ENCODE data around the gene ATRX.

DNA sequence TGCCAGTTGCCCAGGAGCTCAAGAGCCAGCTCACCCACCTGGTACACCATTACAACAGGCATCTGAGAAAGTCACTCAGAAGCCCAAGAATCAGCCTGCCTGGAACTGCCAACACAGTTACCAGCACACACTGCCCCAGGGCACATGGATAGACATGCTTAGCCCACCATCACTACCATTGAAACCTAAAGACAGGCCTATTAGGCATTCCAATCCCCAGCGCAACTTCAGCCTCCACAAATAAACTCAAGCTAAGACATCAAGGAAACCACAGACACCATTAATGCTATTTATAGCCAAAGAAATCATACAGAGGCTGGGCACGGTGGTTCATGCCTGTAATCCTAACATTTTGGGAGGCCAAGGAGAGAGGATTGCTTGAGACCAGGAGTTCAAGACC, 42.3 kb downstream of the ATRX start:
- TF ChIP-seq EZH2 (IDR thresholded peaks at IDR 0.05; ENCODE audit: low read depth, unreplicated experiment) (no peak), POLR2AphosphoS5 (IDR thresholded peaks at IDR 0.05; ENCODE audit: low read depth) (no peak), EZH2phosphoT487 (IDR thresholded peaks at IDR 0.05; ENCODE audit: unreplicated experiment) (no peak), CREB1 (CRISPR knock-in tag; IDR thresholded peaks at IDR 0.05; ENCODE audit: low read depth) (no peak), ZNF331 (CRISPR knock-in tag; IDR thresholded peaks at IDR 0.05; ENCODE audit: low read depth) (no peak), STAT1 (IDR thresholded peaks at IDR 0.05; ENCODE audit: unreplicated experiment) (no peak), JUNB (IDR thresholded peaks at IDR 0.05; ENCODE audit: unreplicated experiment) (no peak), ZNF114 (CRISPR knock-in tag; IDR thresholded peaks at IDR 0.05) (no peak)
- TF ChIP-seq, protein P1, sequence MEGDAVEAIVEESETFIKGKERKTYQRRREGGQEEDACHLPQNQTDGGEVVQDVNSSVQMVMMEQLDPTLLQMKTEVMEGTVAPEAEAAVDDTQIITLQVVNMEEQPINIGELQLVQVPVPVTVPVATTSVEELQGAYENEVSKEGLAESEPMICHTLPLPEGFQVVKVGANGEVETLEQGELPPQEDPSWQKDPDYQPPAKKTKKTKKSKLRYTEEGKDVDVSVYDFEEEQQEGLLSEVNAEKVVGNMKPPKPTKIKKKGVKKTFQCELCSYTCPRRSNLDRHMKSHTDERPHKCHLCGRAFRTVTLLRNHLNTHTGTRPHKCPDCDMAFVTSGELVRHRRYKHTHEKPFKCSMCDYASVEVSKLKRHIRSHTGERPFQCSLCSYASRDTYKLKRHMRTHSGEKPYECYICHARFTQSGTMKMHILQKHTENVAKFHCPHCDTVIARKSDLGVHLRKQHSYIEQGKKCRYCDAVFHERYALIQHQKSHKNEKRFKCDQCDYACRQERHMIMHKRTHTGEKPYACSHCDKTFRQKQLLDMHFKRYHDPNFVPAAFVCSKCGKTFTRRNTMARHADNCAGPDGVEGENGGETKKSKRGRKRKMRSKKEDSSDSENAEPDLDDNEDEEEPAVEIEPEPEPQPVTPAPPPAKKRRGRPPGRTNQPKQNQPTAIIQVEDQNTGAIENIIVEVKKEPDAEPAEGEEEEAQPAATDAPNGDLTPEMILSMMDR (conservative IDR thresholded peaks at IDR 0.05; ENCODE audit: low read depth in 2 of 2) = no peak
- TF ChIP-seq, protein P2, sequence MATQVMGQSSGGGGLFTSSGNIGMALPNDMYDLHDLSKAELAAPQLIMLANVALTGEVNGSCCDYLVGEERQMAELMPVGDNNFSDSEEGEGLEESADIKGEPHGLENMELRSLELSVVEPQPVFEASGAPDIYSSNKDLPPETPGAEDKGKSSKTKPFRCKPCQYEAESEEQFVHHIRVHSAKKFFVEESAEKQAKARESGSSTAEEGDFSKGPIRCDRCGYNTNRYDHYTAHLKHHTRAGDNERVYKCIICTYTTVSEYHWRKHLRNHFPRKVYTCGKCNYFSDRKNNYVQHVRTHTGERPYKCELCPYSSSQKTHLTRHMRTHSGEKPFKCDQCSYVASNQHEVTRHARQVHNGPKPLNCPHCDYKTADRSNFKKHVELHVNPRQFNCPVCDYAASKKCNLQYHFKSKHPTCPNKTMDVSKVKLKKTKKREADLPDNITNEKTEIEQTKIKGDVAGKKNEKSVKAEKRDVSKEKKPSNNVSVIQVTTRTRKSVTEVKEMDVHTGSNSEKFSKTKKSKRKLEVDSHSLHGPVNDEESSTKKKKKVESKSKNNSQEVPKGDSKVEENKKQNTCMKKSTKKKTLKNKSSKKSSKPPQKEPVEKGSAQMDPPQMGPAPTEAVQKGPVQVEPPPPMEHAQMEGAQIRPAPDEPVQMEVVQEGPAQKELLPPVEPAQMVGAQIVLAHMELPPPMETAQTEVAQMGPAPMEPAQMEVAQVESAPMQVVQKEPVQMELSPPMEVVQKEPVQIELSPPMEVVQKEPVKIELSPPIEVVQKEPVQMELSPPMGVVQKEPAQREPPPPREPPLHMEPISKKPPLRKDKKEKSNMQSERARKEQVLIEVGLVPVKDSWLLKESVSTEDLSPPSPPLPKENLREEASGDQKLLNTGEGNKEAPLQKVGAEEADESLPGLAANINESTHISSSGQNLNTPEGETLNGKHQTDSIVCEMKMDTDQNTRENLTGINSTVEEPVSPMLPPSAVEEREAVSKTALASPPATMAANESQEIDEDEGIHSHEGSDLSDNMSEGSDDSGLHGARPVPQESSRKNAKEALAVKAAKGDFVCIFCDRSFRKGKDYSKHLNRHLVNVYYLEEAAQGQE (IDR thresholded peaks at IDR 0.05; ENCODE audit: unreplicated experiment) = no peak
- TF ChIP-seq, protein P3, sequence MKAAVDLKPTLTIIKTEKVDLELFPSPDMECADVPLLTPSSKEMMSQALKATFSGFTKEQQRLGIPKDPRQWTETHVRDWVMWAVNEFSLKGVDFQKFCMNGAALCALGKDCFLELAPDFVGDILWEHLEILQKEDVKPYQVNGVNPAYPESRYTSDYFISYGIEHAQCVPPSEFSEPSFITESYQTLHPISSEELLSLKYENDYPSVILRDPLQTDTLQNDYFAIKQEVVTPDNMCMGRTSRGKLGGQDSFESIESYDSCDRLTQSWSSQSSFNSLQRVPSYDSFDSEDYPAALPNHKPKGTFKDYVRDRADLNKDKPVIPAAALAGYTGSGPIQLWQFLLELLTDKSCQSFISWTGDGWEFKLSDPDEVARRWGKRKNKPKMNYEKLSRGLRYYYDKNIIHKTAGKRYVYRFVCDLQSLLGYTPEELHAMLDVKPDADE (IDR thresholded peaks at IDR 0.05) = no peak
- TF ChIP-seq, protein P4, sequence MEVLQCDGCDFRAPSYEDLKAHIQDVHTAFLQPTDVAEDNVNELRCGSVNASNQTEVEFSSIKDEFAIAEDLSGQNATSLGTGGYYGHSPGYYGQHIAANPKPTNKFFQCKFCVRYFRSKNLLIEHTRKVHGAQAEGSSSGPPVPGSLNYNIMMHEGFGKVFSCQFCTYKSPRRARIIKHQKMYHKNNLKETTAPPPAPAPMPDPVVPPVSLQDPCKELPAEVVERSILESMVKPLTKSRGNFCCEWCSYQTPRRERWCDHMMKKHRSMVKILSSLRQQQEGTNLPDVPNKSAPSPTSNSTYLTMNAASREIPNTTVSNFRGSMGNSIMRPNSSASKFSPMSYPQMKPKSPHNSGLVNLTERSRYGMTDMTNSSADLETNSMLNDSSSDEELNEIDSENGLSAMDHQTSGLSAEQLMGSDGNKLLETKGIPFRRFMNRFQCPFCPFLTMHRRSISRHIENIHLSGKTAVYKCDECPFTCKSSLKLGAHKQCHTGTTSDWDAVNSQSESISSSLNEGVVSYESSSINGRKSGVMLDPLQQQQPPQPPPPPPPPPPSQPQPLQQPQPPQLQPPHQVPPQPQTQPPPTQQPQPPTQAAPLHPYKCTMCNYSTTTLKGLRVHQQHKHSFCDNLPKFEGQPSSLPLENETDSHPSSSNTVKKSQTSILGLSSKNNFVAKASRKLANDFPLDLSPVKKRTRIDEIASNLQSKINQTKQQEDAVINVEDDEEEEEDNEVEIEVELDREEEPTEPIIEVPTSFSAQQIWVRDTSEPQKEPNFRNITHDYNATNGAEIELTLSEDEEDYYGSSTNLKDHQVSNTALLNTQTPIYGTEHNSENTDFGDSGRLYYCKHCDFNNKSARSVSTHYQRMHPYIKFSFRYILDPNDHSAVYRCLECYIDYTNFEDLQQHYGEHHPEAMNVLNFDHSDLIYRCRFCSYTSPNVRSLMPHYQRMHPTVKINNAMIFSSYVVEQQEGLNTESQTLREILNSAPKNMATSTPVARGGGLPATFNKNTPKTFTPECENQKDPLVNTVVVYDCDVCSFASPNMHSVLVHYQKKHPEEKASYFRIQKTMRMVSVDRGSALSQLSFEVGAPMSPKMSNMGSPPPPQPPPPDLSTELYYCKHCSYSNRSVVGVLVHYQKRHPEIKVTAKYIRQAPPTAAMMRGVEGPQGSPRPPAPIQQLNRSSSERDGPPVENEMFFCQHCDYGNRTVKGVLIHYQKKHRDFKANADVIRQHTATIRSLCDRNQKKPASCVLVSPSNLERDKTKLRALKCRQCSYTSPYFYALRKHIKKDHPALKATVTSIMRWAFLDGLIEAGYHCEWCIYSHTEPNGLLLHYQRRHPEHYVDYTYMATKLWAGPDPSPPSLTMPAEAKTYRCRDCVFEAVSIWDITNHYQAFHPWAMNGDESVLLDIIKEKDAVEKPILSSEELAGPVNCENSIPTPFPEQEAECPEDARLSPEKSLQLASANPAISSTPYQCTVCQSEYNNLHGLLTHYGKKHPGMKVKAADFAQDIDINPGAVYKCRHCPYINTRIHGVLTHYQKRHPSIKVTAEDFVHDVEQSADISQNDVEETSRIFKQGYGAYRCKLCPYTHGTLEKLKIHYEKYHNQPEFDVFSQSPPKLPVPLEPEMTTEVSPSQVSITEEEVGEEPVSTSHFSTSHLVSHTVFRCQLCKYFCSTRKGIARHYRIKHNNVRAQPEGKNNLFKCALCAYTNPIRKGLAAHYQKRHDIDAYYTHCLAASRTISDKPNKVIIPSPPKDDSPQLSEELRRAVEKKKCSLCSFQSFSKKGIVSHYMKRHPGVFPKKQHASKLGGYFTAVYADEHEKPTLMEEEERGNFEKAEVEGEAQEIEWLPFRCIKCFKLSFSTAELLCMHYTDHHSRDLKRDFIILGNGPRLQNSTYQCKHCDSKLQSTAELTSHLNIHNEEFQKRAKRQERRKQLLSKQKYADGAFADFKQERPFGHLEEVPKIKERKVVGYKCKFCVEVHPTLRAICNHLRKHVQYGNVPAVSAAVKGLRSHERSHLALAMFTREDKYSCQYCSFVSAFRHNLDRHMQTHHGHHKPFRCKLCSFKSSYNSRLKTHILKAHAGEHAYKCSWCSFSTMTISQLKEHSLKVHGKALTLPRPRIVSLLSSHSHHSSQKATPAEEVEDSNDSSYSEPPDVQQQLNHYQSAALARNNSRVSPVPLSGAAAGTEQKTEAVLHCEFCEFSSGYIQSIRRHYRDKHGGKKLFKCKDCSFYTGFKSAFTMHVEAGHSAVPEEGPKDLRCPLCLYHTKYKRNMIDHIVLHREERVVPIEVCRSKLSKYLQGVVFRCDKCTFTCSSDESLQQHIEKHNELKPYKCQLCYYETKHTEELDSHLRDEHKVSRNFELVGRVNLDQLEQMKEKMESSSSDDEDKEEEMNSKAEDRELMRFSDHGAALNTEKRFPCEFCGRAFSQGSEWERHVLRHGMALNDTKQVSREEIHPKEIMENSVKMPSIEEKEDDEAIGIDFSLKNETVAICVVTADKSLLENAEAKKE (CRISPR knock-in tag; IDR thresholded peaks at IDR 0.05) = no peak

Data from GM23338 (cell line).